T-helper 17 cell (primary cell): ENCODE results near the gene PCCA. TPM values are rescaled to one million over a fixed set of nuclear protein-coding genes. Genes with fewer than 3 reads are reported as not detected.
A peak's percentile ranks its signal among the peaks of the same experiment; 100 is the strongest.

Source experiments
- ATAC-seq: fragments of 150-1000 bp; cut with Tn5 transposase; 2 replicates; pipeline ENCODE4 v1.10.0; 2021; ENCODE audit warnings: mild to moderate bottlenecking, moderate library complexity
- DNase-seq, 3 donors: peaks; one replicate each; pipeline versions ENCODE4 v3.0.0 to v3.0.0-alpha.2; 2020 to 2021
- H3K9me3 ChIP-seq: one replicate; pipeline ENCODE4 v1.7.0; 2013; ENCODE audit warnings: low read length, mild to moderate bottlenecking; ENCODE audit not compliant: control insufficient read depth, poor library complexity, severe bottlenecking
- H3K27ac Mint-ChIP-seq: one replicate; pipeline ENCODE4 v1.8.0; 2022; ENCODE audit warnings: mild to moderate bottlenecking, moderate library complexity, mixed read lengths
- H3K27me3 Mint-ChIP-seq: one replicate; pipeline ENCODE4 v1.8.0; 2022; ENCODE audit warnings: mixed read lengths
- H3K36me3 Mint-ChIP-seq: one replicate; pipeline ENCODE4 v1.8.0; 2022; ENCODE audit warnings: low read depth, mixed read lengths
- H3K4me1 Mint-ChIP-seq: one replicate; pipeline ENCODE4 v1.8.0; 2022; ENCODE audit warnings: mild to moderate bottlenecking, mixed read lengths
- H3K4me3 Mint-ChIP-seq: one replicate; pipeline ENCODE4 v1.8.0; 2022; ENCODE audit warnings: mild to moderate bottlenecking, moderate library complexity, mixed read lengths
- total RNA-seq, 4 donors: library from RNA in 2 of 4; stranded (reverse) in 2 of 4; gene quantifications; one replicate each; pipeline ENCODE4 v1.2.3 and lab custom pipeline; 2022 to 2026

PCCA gene
- total RNA-seq, 2 donors from 2014 or later, result 9.9 to 10.7 TPM

GRCh38 chr13:100534147-100534843 is 445.4 kb downstream of the PCCA start:
- no peaks in the 10 kb centered on the region for H3K27me3 Mint-ChIP-seq

DNA sequence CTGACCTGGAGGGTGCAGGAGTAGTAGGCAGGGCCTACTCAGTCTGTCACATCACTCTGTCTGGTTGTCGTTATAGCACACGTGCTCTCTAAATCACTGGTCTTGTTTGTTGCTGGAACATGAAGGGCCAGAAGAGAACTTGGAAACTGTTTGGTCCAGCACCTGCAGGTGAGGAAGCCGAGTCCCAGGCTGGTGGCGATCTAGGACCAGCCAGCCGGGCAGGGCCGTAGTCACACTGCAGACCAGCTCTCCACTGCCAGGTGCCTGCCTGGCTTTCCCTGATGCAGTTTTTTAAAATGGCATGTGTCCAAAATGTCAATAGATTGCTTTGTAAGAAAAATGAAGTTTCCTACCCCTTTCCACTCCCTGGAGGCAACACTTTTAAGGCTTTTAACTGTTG is 446.0 kb downstream of the PCCA start:
- Mint-ChIP-seq H3K27me3 (no peaks in the 10 kb centered on the region), H3K36me3 (peaks cover 5% of the 10 kb centered on the region), H3K27ac (no peak overlapping the region), H3K4me1 (peaks cover 9% of the 10 kb centered on the region), H3K4me3 (no peak overlapping the region)
- DNase-seq (no peak), ATAC-seq (no peak)
- no peaks in the 10 kb centered on the region for H3K9me3 ChIP-seq

More at GRCh38 chr13:100534147-100534843, 445.4 kb downstream of the PCCA start:
- ATAC-seq, result no peak
- Mint-ChIP-seq H3K4me3 (no peak overlapping the region), H3K27ac (no peak overlapping the region), H3K4me1 (peaks cover 9% of the 10 kb centered on the region), H3K36me3 (peaks cover 5% of the 10 kb centered on the region)
- no peaks in the 10 kb centered on the region for H3K9me3 ChIP-seq
- DNase-seq, result no peak

DNA sequence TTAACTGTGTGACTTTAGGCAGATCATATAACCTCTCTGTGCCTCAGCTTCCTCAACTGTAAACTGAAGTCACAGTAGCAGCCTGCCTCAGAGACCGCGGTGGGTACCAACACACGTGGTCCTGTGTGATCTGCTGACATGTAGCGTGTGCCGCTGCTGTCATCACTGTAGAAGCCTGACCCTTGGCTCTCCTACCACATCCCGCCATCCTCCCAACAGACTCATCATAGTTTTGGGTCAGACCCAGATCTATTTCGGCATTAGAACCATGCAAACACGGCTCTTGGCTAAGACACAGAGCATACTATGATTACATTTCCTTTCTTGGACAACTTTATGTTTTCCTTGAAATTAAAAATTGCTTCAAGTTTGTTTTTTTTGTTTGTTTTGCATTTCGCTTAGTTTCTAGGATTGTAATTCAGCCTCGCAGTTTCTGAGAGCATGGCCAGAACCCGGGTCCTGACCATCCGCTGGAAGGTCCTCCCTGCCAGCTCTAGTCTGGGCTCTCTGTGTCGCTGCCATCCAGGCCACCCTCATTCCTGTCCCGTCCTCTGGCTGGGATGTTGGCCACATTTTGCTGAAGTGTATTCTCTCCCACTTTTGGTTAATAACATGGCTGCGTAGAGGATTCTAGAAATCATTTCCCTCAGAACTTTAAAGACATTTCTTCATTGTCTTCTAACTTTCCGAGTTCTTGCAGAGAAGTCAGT is 446.7 kb downstream of the PCCA start:
- Mint-ChIP-seq H3K27me3 (no peaks in the 10 kb centered on the region), H3K36me3 (peaks cover 9% of the 10 kb centered on the region), H3K4me3 (no peak overlapping the region), H3K27ac (peak overlapping the region; percentile 83), H3K4me1 (peaks cover 9% of the 10 kb centered on the region)
- DNase-seq, result no peak
- H3K9me3 ChIP-seq, result no peaks in the 10 kb centered on the region
- ATAC-seq, result no peak

DNA sequence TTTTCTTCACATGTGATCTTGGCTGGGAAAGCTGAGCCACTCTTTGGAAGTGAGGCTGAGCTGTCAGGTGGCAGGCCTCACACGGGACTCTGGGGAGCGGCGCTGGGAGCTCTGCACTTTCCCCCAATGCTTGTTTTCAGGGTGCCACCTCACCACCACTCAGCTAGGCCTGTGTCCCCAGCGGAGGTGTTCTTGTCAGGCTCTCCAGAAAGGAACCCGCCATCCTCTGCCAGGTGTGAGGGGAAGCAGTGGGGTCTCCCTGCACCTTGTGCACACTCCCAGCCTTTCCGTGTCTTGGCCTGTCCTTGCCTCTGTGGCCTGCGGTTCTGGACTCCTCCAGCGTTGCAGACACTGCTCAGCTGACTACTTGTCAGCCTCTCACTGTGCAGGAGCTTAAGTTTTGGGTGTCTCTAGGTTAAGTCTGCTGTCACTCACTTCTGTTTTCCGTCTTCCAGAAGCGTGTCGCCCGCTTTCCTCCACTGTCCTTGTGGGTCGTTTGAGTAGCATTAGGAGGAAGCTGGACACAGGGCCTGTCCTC is 447.8 kb downstream of the PCCA start:
- H3K4me1 Mint-ChIP-seq, result peaks cover 9% of the 10 kb centered on the region
- peaks cover 12% of the 10 kb centered on the region for H3K36me3 Mint-ChIP-seq
- peak overlapping the region; percentile 83 for H3K27ac Mint-ChIP-seq
- DNase-seq (no peak), ATAC-seq (no peak)
- no peak overlapping the region for H3K4me3 Mint-ChIP-seq
- no peaks in the 10 kb centered on the region for H3K9me3 ChIP-seq
- no peaks in the 10 kb centered on the region for H3K27me3 Mint-ChIP-seq

- Mint-ChIP-seq H3K27ac (no peak overlapping the region), H3K27me3 (no peaks in the 10 kb centered on the region), H3K36me3 (peaks cover 12% of the 10 kb centered on the region), H3K4me3 (no peak overlapping the region), H3K4me1 (peaks cover 9% of the 10 kb centered on the region)
- ATAC-seq (no peak), DNase-seq (no peak)
- no peaks in the 10 kb centered on the region for H3K9me3 ChIP-seq
Observed at GRCh38 chr13:100537486-100537885, 448.6 kb downstream of the PCCA start.

DNA sequence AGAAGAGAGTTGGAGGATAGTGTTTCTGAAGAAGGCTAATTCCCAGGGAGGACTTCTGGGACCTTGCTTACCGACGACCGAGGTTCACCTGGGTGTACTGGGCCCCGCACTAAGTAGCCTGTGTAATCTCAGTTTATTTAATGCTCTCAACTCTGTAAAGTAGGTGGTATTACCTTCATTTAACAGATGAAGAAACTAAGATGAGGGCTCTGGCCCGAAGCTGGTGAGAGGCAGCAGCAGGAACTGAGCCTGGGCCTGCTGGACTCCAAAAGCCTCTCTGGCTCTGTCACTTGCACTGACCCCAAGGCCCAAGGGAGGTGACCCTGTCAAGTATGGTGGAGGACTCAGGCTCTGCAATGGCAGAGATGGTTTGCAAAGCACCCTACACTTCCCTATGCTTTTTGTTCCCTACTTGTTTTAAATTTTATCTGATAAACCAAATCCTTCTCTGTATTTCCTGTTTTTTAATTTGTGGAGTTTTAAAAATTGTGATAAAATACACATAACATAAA is 449.1 kb downstream of the PCCA start:
- no peak for DNase-seq
- Mint-ChIP-seq H3K27me3 (no peaks in the 10 kb centered on the region), H3K36me3 (peaks cover 12% of the 10 kb centered on the region), H3K27ac (no peak overlapping the region), H3K4me1 (peaks cover 13% of the 10 kb centered on the region), H3K4me3 (no peak overlapping the region)
- no peaks in the 10 kb centered on the region for H3K9me3 ChIP-seq
- no peak for ATAC-seq

DNA sequence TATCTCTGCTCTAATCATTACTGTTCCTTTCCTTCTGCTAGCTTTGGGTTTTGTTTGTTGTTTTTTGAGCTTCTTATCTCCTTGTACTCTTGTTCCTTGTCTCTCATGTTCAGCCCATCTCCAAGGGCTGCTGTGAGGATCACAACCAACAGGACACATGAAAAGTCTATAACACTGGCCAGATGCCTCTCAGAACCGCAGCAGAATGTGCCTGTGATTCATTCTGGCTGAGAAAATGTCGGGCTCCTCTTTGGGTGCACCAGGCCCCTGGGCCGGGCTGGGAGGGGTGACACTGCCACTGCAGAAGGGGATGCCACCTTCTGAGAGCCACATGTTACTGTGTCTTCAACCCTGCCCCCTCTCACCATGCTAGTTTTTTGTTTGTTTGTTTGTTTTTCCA is 451.7 kb downstream of the PCCA start:
- no peak for ATAC-seq
- no peak for DNase-seq
- Mint-ChIP-seq H3K27ac (no peak overlapping the region), H3K4me3 (no peak overlapping the region), H3K27me3 (no peaks in the 10 kb centered on the region), H3K4me1 (peaks cover 12% of the 10 kb centered on the region), H3K36me3 (peaks cover 10% of the 10 kb centered on the region)
- H3K9me3 ChIP-seq, result no peaks in the 10 kb centered on the region

DNA sequence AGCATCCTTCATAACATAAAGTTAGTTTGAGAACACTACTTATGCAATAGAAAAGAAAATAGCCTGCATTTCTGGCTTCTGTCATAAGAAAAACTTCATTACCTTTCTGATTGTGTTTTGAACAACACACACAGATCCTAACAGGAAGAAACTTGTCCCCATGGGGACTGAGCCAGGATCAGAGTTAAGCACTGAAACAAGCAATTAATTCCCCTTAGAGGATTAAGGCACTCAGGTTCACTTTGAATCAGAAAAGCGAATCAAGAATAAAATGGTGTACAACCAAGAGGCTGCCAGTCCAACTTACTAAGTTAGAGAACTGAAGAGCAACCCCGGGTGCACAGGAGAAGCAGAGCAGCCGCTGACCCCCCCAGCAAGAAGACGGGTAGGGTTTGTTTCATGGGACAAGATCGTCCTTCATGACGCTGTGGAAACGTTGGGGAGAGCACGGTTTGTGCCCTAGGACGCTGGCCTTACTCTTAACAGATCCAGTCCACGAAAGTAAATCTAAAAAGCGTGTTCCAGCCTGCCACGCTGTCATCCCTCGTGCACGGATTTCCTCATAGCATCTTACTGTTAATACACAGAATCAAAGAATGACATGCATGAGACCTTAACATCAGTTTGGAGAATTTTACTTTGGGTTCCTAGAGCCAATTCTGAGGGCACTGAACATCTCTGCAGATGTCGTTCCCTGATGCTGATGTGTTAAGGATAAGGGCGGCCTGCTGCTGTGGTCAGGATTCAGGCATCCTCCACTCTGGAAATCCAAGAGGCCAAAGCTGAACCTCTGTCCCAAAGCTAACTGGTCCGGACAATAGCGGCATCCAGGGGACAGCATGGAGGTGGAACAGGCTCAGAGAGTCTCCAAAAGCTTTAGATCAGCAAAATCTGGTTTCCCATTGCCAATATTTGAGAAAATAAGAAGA is 453.3 kb downstream of the PCCA start:
- Mint-ChIP-seq H3K4me1 (peaks cover 9% of the 10 kb centered on the region), H3K36me3 (peaks cover 8% of the 10 kb centered on the region), H3K27ac (no peak overlapping the region), H3K27me3 (no peaks in the 10 kb centered on the region), H3K4me3 (no peak overlapping the region)
- no peaks in the 10 kb centered on the region for H3K9me3 ChIP-seq
- DNase-seq (no peak), ATAC-seq (no peak)

DNA sequence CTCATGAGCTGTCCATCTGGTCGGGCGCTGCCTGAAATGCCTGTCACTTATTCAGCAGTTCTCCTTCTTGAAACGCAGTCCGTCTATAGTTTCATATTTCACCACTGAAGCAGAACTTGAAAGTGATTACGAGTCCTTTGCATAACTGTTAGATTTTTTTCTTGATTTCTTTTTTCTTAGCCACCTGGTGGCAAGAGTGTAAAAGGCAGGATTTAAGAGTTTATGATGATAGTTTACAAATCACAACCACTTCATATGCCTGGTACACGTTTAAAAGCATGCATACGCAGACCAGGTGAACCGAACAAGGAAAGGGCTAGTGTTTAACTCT is 453.9 kb downstream of the PCCA start:
- ATAC-seq, result peak; percentile 54
- Mint-ChIP-seq H3K27ac (no peak overlapping the region), H3K4me1 (peaks cover 5% of the 10 kb centered on the region), H3K4me3 (peak overlapping the region; percentile 9), H3K27me3 (no peaks in the 10 kb centered on the region), H3K36me3 (peaks cover 7% of the 10 kb centered on the region)
- DNase-seq, result no peak
- no peaks in the 10 kb centered on the region for H3K9me3 ChIP-seq

DNA sequence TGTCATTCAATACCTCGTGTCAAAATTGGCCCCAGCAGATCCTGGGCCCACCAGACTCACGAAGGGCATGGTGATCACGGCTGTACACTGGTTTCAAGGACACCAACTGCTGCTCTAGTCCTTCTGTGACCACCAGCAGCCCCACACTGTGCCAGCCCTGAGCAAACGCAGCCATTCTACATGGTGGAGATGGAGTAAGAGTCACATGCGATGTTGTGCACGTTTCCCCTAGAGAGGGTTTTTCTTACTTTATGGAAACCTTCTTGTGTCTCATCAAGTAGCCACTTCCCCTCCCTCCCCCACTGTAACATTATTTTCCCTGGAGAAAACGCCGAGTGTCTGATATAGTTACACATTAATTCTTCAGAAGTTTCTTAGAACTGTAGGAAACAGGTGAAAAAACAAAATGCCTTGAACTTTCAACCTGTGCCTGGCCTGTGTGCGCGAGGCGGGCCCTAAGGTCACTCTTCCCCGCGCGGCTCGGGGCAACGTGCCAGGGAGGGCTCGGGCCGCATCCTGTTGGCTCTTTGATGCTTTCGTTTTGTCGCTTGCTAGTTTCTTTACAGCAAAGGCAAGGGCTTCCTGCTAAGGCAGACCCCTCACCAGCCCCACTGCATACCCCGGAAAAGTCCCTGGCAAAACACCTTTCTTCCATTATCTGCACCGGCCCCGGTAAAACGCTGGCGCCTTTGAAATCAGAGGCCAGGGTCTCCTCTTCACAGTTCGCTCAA is 455.1 kb downstream of the PCCA start:
- no peak for ATAC-seq
- Mint-ChIP-seq H3K4me3 (no peak overlapping the region), H3K27me3 (no peaks in the 10 kb centered on the region), H3K4me1 (peaks cover 5% of the 10 kb centered on the region), H3K27ac (no peak overlapping the region), H3K36me3 (peaks cover 7% of the 10 kb centered on the region)
- no peaks in the 10 kb centered on the region for H3K9me3 ChIP-seq
- no peak for DNase-seq

DNA sequence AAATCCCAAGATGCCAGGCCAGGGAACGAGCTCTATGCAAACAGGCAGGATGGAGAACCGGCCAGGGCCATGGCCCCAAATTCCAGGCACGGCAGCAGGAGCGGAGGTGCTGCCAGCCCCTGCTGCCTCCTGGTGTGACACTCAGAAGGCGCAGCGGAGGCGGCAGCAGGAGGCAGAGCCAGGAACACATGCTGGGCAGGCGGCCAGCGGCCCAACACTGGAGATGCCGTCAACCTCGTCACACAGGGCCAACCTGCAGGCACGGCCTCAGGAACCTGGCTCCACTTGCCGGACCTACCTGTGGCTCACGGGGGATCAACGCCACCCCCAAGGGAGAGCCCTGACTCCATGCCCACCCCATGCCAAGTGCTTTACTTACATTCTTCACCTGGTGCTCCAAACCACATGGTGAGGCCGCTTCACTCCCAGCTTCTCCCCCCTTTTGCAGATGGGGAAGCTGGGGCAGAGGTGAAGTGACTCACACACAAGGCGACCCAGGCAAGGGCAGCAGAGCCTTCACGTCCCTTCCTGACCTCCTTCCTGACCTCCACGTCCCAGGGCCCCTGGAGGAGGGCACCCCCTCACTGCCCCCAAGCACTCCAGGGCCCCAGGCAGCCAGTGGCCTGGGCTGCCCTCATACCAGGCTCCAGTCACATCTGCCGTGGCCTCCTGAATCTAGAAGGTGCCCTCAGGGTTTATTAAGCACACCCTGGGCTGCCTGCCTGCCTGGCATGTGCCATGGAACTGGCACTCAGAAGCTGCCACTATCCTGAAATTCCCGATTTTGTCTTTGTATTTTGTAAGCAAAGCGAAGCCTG is 456.2 kb downstream of the PCCA start:
- ATAC-seq (no peak), DNase-seq (no peak)
- no peaks in the 10 kb centered on the region for H3K9me3 ChIP-seq
- no peak overlapping the region for H3K4me3 Mint-ChIP-seq
- no peak overlapping the region for H3K27ac Mint-ChIP-seq
- peaks cover 7% of the 10 kb centered on the region for H3K36me3 Mint-ChIP-seq
- peaks cover 5% of the 10 kb centered on the region for H3K4me1 Mint-ChIP-seq
- no peaks in the 10 kb centered on the region for H3K27me3 Mint-ChIP-seq

DNA sequence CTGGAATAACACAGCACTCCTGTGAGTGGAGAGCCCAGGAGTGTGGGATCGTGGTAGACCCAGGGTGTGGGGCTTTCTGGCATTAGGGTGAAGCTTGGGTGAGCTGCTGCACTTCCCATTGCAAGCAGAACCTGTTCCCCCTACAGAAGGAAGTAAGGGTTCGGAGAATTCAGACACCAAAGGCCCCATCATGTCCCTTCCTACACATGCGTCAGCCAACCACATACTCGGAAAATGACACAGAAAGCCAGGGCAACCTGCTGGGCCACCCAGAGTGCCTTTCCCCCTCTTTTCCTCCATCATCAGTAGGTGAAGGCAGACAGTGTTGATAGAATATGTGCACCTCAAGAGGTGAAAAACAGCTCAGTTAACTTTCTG is 456.8 kb downstream of the PCCA start:
- Mint-ChIP-seq H3K4me1 (peaks cover 5% of the 10 kb centered on the region), H3K27me3 (no peaks in the 10 kb centered on the region), H3K36me3 (peaks cover 2% of the 10 kb centered on the region), H3K27ac (no peak overlapping the region), H3K4me3 (no peak overlapping the region)
- DNase-seq (no peak), ATAC-seq (no peak)
- no peaks in the 10 kb centered on the region for H3K9me3 ChIP-seq
